GM18508 (cell line): ENCODE data around the gene IFNA10.
"Not testable (repeated sequence)": the region's sequence is repeated elsewhere in the genome, so short reads cannot be mapped to it uniquely, and the experiment has no call there.

Experiments
- ATAC-seq: cut with Tn5 transposase; IDR thresholded peaks from one replicate; pipeline ENCODE4 v1.9.1; 2021; ENCODE audit warnings: moderate number of reproducible peaks; ENCODE audit not compliant: insufficient read depth, unreplicated experiment

The IFNA10 gene

DNA sequence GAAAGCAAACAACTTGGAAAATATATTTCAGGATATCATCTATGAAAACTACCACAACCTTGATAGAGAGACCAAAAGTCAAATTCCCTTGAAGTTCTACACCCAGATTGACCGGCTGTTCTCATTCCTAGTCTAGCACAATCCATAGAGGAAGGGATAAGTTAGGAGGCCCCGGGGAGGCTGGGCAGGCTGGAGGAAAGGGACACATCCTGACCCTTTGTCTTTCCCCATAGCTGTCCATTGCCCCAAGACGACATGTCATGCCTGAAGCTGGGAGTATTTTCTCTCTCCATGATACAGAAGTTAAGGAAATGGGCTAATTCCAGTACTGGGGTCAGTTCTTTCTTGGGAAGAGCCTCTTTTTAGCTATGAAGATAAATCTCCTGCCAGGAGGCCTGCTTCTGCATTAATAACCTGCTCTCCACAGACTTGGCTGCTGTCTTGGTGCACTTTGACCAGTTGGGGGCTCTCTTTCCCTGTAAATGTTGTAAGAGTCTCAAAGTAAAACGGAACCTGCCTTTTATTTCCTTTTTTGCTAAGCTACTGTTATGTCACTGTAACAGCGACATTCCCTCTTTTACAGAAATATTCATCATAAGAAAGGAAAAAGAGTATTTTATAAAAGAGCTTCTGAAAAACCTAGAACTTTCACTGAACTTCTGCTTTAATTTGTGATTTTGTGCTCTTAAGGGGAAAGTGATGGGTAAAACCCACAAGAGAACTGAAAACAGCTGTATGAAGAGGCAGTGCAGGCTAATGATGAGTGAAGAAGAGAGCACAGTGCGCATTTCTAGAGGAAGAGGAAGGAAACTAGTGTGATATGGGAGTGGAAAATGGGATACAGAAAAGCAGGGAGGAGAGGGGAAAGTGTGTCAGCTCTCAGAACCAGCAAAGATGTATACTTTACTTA lies 11.8 kb downstream of the IFNA10 start:
- ATAC-seq = peak; percentile 93

DNA sequence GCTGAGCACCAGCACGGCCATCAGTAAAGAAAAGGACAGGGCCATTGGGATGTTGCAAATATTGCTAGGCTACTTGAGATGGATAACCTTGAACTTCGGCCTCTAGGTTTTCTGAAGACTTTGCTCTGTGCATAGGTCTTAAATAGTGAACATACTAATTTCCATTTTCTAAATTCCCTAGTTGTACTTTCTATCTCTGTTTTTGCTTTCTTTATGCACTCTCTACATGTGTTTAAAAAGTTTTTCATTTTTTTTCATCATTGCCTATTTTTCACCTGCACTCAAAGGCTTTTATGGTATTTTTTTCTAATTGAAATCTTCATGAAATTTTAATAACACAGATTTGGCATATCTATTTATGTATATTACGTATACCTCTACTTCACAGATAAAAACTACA lies 19.5 kb downstream of the IFNA10 start, which contains the start of gene IFNA4:
TSS of gene IFNA4 (minus strand) at position 101 of the 400 bp plus-strand sequence. CDS start at position 45, 56 bp downstream.
- not testable (repeated sequence) for ATAC-seq

DNA sequence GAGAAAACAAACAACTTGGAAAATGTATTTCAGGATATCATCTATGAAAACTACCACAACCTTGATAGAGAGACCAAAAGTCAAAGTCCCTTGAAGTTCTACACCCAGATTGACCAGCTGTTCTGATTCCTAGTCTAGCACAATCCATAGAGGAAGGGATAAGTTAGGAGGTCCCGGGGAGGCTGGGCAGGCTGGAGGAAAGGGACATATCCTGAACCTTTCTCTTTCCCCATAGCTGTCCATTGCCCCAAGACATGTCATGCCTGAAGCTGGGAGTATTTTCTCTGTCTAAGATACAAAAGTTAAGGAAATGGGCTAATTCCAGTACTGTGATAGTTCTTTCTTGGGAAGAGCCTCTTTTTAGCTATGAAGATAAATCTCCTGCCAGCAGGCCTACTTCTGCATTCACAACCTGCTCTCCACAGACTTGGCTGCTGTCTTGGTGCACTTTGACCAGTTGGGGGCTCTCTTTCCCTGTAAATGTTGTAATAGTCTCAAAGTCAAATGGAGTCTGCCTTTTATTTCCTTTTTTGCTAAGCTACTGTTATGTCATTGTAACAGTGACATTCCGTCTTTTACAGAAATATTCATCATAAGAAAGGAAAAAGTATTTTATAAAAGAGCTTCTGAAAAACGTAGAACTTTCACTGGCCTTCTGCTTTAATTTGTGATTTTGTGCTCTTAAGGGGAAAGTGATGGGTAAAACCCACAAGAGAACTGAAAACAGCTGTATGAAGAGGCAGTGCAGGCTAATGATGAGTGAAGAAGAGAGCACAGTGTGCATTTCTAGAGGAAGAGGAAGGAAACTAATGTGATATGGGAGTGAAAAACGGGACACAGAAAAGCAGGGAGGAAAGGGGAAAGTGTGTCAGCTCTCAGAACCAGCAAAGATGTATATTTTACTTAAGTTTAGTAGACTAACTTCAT lies 23.9 kb downstream of the IFNA10 start:
- peak; percentile 87 for ATAC-seq

DNA sequence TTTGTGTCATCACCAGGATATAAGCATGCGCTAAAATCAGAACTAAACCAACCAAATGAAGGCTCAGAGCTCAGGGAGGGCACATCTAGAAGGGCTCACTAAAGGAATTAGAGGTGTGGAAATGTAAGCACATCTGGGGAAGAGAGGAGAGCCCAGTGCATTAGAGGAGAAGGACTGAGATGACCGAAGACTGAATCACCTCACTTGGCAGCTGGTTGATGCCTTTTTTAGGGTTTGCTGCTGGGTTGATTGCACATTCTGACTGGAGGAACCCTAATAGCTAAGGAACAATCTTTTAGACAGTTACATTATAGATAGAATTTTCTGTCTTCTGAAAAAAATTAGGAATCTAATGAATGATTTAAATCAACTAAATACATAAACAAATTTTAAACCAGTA lies 32.3 kb downstream of the IFNA10 start:
- no peak for ATAC-seq

DNA sequence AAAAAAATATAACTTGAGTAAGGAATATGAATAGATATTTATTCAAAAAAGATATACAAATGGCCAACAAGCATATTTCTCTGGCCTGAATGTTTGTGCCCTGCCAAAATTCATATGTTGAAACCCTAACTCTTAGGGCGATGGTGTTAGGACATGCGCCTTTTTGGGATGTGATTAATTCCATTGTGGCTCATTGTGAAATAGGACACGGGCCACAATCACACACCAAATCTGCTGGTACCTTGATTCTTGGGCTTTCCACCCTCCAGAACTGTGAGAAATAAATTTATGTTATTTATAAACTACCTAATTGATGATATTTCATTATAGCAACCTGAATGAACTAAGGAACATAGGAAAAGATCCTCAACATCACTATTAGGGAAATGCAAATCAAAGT lies 34.8 kb downstream of the IFNA10 start:
- no peak for ATAC-seq

DNA sequence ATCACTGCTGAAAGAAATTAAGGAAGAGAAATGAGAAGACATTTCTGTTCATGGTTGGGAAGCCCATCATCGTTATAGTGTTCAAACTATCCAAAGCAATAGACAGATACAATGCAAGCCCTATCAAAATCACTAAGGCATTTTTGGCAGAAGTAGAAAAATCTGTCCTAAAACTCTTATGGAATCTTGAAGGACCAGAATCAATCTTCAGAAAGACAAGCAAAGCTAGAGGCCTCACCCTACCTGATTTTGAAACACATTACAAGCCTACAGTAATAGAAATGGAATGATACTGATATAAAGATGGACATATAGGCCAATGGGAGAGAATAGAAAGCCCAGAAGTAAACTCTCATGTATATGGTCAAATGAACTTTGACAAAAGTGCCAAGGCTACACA lies 35.6 kb downstream of the IFNA10 start:
- no peak for ATAC-seq

DNA sequence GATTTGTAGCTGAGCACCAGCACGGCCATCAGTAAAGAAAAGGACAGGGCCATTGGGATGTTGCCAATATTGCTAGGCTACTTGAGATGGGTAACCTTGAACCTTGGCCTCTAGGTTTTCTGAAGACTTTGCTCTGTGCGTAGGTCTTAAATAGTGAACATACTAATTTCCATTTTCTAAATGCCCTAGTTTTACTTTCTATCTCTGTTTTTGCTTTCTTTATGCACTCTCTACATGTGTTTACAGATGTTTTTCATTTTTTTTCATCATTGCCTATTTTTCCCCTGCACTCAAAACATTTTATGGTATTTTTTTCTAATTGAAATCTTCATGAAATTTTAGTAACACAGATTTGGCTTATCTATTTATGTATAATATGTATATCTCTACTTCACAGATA lies 40.4 kb downstream of the IFNA10 start, which contains the start of gene IFNA21:
TSS of gene IFNA21 (minus strand) at position 101 of the 400 bp plus-strand sequence. CDS start at position 53, 48 bp downstream.
- not testable (repeated sequence) for ATAC-seq

DNA sequence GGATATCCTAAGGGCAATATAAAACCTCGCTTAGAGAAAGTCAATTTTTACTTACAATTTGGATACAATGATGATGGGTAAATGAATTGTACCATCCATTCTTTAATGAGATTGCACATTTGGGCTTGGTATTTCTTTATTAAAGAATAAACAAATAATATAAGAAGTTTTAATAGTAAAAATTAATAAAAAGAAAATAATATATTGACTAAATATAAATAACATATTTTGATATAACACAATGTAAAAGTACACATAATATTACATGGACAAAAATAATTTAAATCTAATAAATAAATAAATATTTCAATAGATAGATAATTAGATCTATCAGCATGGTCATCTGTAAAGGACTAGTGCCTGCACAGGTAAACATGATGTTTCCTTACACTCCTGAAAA lies 41.4 kb downstream of the IFNA10 start:
- no peak for ATAC-seq

DNA sequence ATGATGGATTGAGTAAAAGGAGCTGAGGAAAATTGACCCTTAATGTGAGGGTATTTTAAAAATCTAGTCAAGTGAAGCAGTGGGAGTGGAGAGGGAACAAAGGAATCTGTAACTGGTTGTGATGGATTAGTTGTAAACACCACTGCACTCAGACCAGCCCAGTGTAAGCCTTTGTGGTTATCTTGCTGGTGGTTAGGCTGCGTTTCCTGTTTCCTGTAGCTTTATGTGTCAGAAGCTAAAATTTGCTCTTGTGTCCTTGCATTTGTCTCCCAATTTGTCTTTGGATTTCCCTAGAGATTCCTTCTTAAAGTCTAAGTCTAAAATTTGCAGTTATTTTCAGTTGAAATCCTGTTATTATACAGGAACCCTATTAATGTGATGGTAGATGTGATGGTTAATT lies 46.8 kb downstream of the IFNA10 start:
- peak; percentile 83 for ATAC-seq
